Mucosa of rectum (tissue), 2 donors: ENCODE results near the gene PPP1R14C.

ENCODE experiments used
- H3K27ac ChIP-seq, 2 donors: one replicate each; pipeline ENCODE4 v1.7.0; 2013; ENCODE audit warnings: inconsistent platforms in 2 of 2, low read depth in 2 of 2, low read length in 2 of 2
- H3K27me3 ChIP-seq, 2 donors: one replicate each; pipeline ENCODE4 v1.7.0; 2013; ENCODE audit warnings: low read length in 2 of 2; ENCODE audit not compliant: control insufficient read depth in 2 of 2, insufficient read depth in 2 of 2
- H3K36me3 ChIP-seq, 2 donors: one replicate each; pipeline ENCODE4 v1.7.0; 2013; ENCODE audit warnings: low read length in 2 of 2; ENCODE audit not compliant: control insufficient read depth in 2 of 2, insufficient read depth in 2 of 2
- H3K4me1 ChIP-seq, 2 donors: one replicate each; pipeline ENCODE4 v1.7.0; 2013; ENCODE audit warnings: low read length in 2 of 2, mild to moderate bottlenecking in 1 of 2; ENCODE audit not compliant: control insufficient read depth in 2 of 2, insufficient read depth in 2 of 2
- H3K4me3 ChIP-seq, 2 donors: one replicate each; pipeline ENCODE4 v1.7.0; 2013; ENCODE audit warnings: low read length in 2 of 2
- H3K9ac ChIP-seq, 2 donors: one replicate each; pipeline ENCODE4 v1.7.0; 2013; ENCODE audit warnings: low read length in 2 of 2, low read depth in 1 of 2, mild to moderate bottlenecking in 1 of 2
- H3K9me3 ChIP-seq, 2 donors: one replicate each; pipeline ENCODE4 v1.7.0; 2013; ENCODE audit warnings: low read length in 2 of 2; ENCODE audit not compliant: control insufficient read depth in 2 of 2
- donor health status: healthy.
- donor health status: Normal muscosa, but diverticular disease.

Gene PPP1R14C

GRCh38 chr6:150252714-150253444, 110.0 kb downstream of the PPP1R14C start:
- H3K4me1 ChIP-seq: no peaks in the 10 kb centered on the region

GRCh38 chr6:150253489-150253888, 110.6 kb downstream of the PPP1R14C start:
- H3K4me1 ChIP-seq: no peaks in the 10 kb centered on the region
- no peaks in the 10 kb centered on the region for H3K9me3 ChIP-seq
- H3K9ac ChIP-seq: no peak overlapping the region
- no peak overlapping the region for H3K4me3 ChIP-seq
- peaks cover 0 to 6% of the 10 kb centered on the region in 2 donors for H3K36me3 ChIP-seq
- no peaks in the 10 kb centered on the region for H3K27me3 ChIP-seq
- no peak overlapping the region for H3K27ac ChIP-seq

More at GRCh38 chr6:150252714-150253444, 110.0 kb downstream of the PPP1R14C start:
- Histone ChIP-seq H3K9me3 (peaks cover 0 to 5% of the 10 kb centered on the region in 2 donors), H3K9ac (no peak overlapping the region), H3K27ac (no peak overlapping the region), H3K36me3 (peaks cover 0 to 6% of the 10 kb centered on the region in 2 donors), H3K27me3 (no peaks in the 10 kb centered on the region), H3K4me3 (no peak overlapping the region)

- Histone ChIP-seq H3K9me3 (no peaks in the 10 kb centered on the region), H3K9ac (no peak overlapping the region), H3K27ac (no peak overlapping the region), H3K27me3 (no peaks in the 10 kb centered on the region), H3K36me3 (no peaks in the 10 kb centered on the region), H3K4me3 (no peak overlapping the region), H3K4me1 (no peaks in the 10 kb centered on the region)
Observed at GRCh38 chr6:150254770-150255169, 111.9 kb downstream of the PPP1R14C start.

GRCh38 chr6:150255840-150256239, 113.0 kb downstream of the PPP1R14C start:
- no peaks in the 10 kb centered on the region for H3K36me3 ChIP-seq
- H3K9me3 ChIP-seq: no peaks in the 10 kb centered on the region
- H3K27me3 ChIP-seq: no peaks in the 10 kb centered on the region
- no peak overlapping the region for H3K4me3 ChIP-seq
- no peak overlapping the region for H3K27ac ChIP-seq
- H3K9ac ChIP-seq: no peak overlapping the region
- no peaks in the 10 kb centered on the region for H3K4me1 ChIP-seq

- Histone ChIP-seq H3K4me3 (no peak overlapping the region), H3K4me1 (no peaks in the 10 kb centered on the region), H3K9me3 (no peaks in the 10 kb centered on the region), H3K36me3 (no peaks in the 10 kb centered on the region), H3K27ac (no peak overlapping the region), H3K27me3 (no peaks in the 10 kb centered on the region), H3K9ac (no peak overlapping the region)
Observed at GRCh38 chr6:150256618-150257272, 113.9 kb downstream of the PPP1R14C start.

GRCh38 chr6:150258381-150258780, 115.5 kb downstream of the PPP1R14C start:
- Histone ChIP-seq H3K4me3 (no peak overlapping the region), H3K9ac (no peak overlapping the region), H3K27me3 (no peaks in the 10 kb centered on the region), H3K27ac (no peak overlapping the region), H3K36me3 (no peaks in the 10 kb centered on the region), H3K4me1 (no peaks in the 10 kb centered on the region), H3K9me3 (no peaks in the 10 kb centered on the region)

- Histone ChIP-seq H3K27me3 (peaks cover 0 to 2% of the 10 kb centered on the region in 2 donors), H3K4me3 (no peak overlapping the region), H3K4me1 (no peaks in the 10 kb centered on the region), H3K9ac (no peak overlapping the region), H3K36me3 (no peaks in the 10 kb centered on the region), H3K9me3 (no peaks in the 10 kb centered on the region), H3K27ac (no peak overlapping the region)
Observed at GRCh38 chr6:150260931-150261330, 118.1 kb downstream of the PPP1R14C start.

GRCh38 chr6:150261997-150262697, 119.3 kb downstream of the PPP1R14C start:
- Histone ChIP-seq H3K4me1 (no peaks in the 10 kb centered on the region), H3K9ac (no peak overlapping the region), H3K27me3 (peaks cover 0 to 2% of the 10 kb centered on the region in 2 donors), H3K4me3 (no peak overlapping the region), H3K9me3 (no peaks in the 10 kb centered on the region), H3K36me3 (no peaks in the 10 kb centered on the region), H3K27ac (no peak overlapping the region)

GRCh38 chr6:150263765-150264404, 121.0 kb downstream of the PPP1R14C start:
- Histone ChIP-seq H3K27me3 (peaks cover 0 to 2% of the 10 kb centered on the region in 2 donors), H3K36me3 (no peaks in the 10 kb centered on the region), H3K4me1 (no peaks in the 10 kb centered on the region), H3K27ac (no peak overlapping the region), H3K9ac (no peak overlapping the region), H3K4me3 (no peak overlapping the region), H3K9me3 (no peaks in the 10 kb centered on the region)

- H3K9me3 ChIP-seq: no peaks in the 10 kb centered on the region
- H3K27me3 ChIP-seq: peaks cover 0 to 2% of the 10 kb centered on the region in 2 donors
- H3K27ac ChIP-seq: no peak overlapping the region
- no peak overlapping the region for H3K9ac ChIP-seq
- no peaks in the 10 kb centered on the region for H3K36me3 ChIP-seq
- no peaks in the 10 kb centered on the region for H3K4me1 ChIP-seq
- no peak overlapping the region for H3K4me3 ChIP-seq
Observed at GRCh38 chr6:150266309-150266708, 123.5 kb downstream of the PPP1R14C start.
